IPS-18a (cell line): ENCODE results near the gene GPR142.
A peak's percentile ranks its signal among the peaks of the same experiment; 100 is the strongest.

ENCODE experiments used
- H3K27ac ChIP-seq: one replicate; pipeline ENCODE4 v1.5.1; 2013; ENCODE audit warnings: low read length
- H3K27me3 ChIP-seq: one replicate; pipeline ENCODE4 v1.6.1; 2013; ENCODE audit warnings: mild to moderate bottlenecking, low read length; ENCODE audit not compliant: control insufficient read depth, insufficient read depth
- H3K36me3 ChIP-seq: one replicate; pipeline ENCODE4 v1.6.1; 2013; ENCODE audit warnings: low read depth, low read length; ENCODE audit not compliant: control insufficient read depth
- H3K4me1 ChIP-seq: one replicate; pipeline ENCODE4 v1.6.1; 2013; ENCODE audit warnings: low read depth, low read length; ENCODE audit not compliant: control insufficient read depth
- H3K4me3 ChIP-seq: one replicate; pipeline ENCODE4 v1.5.1; 2013; ENCODE audit warnings: low read length
- H3K9ac ChIP-seq: one replicate; pipeline ENCODE4 v1.6.1; 2013; ENCODE audit warnings: mild to moderate bottlenecking, low read length, moderate library complexity
- H3K9me3 ChIP-seq: one replicate; pipeline ENCODE4 v1.6.1; 2013; ENCODE audit warnings: low read depth, low read length; ENCODE audit not compliant: control insufficient read depth

The GPR142 gene, protein sequence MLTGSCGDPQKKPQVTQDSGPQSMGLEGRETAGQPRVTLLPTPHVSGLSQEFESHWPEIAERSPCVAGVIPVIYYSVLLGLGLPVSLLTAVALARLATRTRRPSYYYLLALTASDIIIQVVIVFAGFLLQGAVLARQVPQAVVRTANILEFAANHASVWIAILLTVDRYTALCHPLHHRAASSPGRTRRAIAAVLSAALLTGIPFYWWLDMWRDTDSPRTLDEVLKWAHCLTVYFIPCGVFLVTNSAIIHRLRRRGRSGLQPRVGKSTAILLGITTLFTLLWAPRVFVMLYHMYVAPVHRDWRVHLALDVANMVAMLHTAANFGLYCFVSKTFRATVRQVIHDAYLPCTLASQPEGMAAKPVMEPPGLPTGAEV

GRCh38 chr17:74367206-74367605 is at the start of gene GPR142:
Gene GPR142 (plus strand): TSS chr17:74367506. CDS start chr17:74369541, 2,035 bp downstream.
- Histone ChIP-seq H3K4me3 (no peak within 1 kb of the TSS), H3K9ac (no peak within 1 kb of the TSS), H3K27me3 (no peaks in the 10 kb centered on the region), H3K36me3 (no peaks in the 10 kb centered on the region), H3K4me1 (peaks cover 15% of the 10 kb centered on the region), H3K9me3 (no peaks in the 10 kb centered on the region), H3K27ac (no peak within 1 kb of the TSS)

- H3K27ac ChIP-seq: no peak overlapping the region
- no peaks in the 10 kb centered on the region for H3K27me3 ChIP-seq
- no peaks in the 10 kb centered on the region for H3K4me1 ChIP-seq
- H3K9me3 ChIP-seq: no peaks in the 10 kb centered on the region
- H3K4me3 ChIP-seq: no peak overlapping the region
- H3K36me3 ChIP-seq: no peaks in the 10 kb centered on the region
- H3K9ac ChIP-seq: no peak overlapping the region
These were observed 48.9 kb upstream of the GPR142 start for GRCh38 chr17:74318391-74318790.

DNA sequence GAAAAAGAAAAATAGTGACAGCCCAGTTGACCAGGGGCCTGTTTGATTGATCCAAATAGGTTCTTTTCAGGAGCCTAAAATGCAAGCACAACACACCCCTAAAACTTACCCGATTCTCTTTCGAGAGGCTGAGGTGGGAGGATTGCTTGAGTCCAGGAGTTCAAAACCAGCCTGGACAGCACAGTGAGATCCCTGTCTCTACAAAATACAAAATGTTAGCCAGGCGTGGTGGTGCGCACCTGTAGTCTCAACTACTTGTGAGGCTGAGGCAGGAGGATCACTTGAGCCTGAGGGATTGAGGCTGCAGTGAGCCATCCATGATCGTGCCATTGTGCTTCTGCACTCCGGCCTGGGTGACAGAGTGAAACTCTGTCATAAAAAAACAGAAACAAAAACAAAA is 42.8 kb upstream of the GPR142 start:
- no peak overlapping the region for H3K9ac ChIP-seq

DNA sequence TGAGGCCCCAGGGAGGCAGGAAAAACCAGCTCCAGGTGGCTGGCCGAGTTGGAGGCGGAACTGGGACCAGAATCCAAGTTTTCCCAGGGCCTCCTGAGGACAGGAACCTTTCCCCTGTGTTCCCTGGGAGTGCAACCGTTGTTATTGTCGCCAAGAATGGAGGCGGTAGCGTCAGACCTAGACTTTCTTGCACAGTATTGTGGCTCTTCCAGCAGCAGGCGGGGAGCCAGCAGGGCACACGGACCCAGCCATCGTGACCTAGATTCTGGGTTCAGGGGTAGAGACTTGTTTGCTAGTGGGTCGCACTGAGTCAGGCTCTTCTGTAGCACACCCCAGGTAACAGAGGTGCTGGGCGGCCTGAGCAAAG is 41.9 kb upstream of the GPR142 start:
- no peak overlapping the region for H3K27ac ChIP-seq
- H3K9me3 ChIP-seq: no peaks in the 10 kb centered on the region
- peaks cover 34% of the 10 kb centered on the region for H3K27me3 ChIP-seq
- peak overlapping the region; percentile 51 for H3K4me3 ChIP-seq
- H3K36me3 ChIP-seq: no peaks in the 10 kb centered on the region
- H3K4me1 ChIP-seq: peaks cover 7% of the 10 kb centered on the region
- no peak overlapping the region for H3K9ac ChIP-seq

More for the DNA sequence above, 42.8 kb upstream of the GPR142 start:
- peaks cover 34% of the 10 kb centered on the region for H3K27me3 ChIP-seq
- H3K27ac ChIP-seq: no peak overlapping the region
- H3K36me3 ChIP-seq: no peaks in the 10 kb centered on the region
- peaks cover 7% of the 10 kb centered on the region for H3K4me1 ChIP-seq
- H3K9me3 ChIP-seq: no peaks in the 10 kb centered on the region
- H3K4me3 ChIP-seq: no peak overlapping the region

DNA sequence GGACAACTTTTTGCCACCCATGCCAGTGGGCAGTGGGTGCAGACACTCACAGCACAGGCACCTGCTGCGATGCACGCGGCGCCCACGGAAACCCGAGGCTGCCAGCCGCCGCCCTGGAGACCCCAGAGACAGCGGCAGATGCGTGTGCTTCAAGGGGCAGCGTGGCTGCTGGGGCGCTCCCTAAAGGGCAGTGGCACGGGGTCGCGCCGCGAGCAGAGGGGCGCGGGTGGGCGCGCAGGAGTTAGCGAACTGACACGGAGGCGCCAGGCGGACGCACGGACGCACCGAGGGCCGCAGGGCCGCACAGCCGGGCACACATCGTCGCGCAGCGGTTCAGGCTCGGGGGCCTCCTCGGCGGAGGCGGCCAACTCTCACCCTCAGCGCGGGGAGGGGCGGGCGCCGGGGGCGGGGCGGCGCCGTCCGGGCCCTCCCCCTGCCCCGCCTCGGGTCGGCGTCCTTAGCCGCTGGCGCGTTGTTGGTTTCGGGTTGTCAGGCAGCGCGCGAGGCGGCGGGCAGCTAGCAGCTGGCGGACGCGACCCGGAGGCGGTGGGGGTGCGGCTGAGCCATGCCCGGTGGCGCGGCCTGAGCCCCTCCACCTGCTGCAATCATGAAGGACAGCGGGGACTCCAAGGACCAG is 41.4 kb upstream of the GPR142 start, which contains the start of gene KIF19:
Gene KIF19 (plus strand): TSS at position 484 of the 637 bp plus-strand sequence. CDS start 124 bp downstream, at position 608.
- H3K27ac ChIP-seq: no peak within 1 kb of the TSS
- peaks cover 34% of the 10 kb centered on the region for H3K27me3 ChIP-seq
- H3K4me3 ChIP-seq: peak within 1 kb of the TSS; percentile 51
- peaks cover 7% of the 10 kb centered on the region for H3K4me1 ChIP-seq
- no peak within 1 kb of the TSS for H3K9ac ChIP-seq
- H3K36me3 ChIP-seq: no peaks in the 10 kb centered on the region
- H3K9me3 ChIP-seq: no peaks in the 10 kb centered on the region

- no peak overlapping the region for H3K9ac ChIP-seq
- peak overlapping the region; percentile 51 for H3K4me3 ChIP-seq
These were observed 40.8 kb upstream of the GPR142 start for GRCh38 chr17:74326506-74326905.

DNA sequence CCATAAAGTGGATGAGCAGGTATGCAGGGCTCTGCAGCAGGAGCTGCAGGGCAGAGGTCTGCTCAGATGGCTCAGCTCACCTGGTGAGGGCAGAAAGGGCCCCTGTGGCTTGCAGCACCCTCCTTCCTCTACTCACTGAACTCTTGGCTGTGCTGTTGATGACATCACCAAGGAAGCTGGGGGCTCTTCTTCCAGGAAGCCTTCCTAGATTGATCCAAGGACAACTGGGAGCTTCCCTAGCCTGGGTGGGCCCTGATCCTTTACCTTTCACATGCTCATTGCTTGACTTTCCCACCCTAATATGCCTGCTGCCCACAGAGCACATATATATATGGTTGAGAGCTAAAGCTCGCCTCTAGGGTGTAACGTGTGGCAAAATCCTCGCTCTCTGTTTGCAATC is 38.8 kb upstream of the GPR142 start:
- Histone ChIP-seq H3K9ac (no peak overlapping the region), H3K27ac (no peak overlapping the region), H3K36me3 (no peaks in the 10 kb centered on the region), H3K4me3 (no peak overlapping the region), H3K27me3 (peaks cover 34% of the 10 kb centered on the region), H3K4me1 (peaks cover 14% of the 10 kb centered on the region), H3K9me3 (no peaks in the 10 kb centered on the region)

More at GRCh38 chr17:74326506-74326905, 40.8 kb upstream of the GPR142 start:
- no peaks in the 10 kb centered on the region for H3K9me3 ChIP-seq
- peaks cover 7% of the 10 kb centered on the region for H3K4me1 ChIP-seq
- H3K27me3 ChIP-seq: peaks cover 34% of the 10 kb centered on the region
- no peaks in the 10 kb centered on the region for H3K36me3 ChIP-seq
- H3K27ac ChIP-seq: no peak overlapping the region

- H3K4me3 ChIP-seq: no peak overlapping the region
- H3K27me3 ChIP-seq: peaks cover 31% of the 10 kb centered on the region
- H3K9me3 ChIP-seq: no peaks in the 10 kb centered on the region
- H3K27ac ChIP-seq: no peak overlapping the region
- no peak overlapping the region for H3K9ac ChIP-seq
- no peaks in the 10 kb centered on the region for H3K36me3 ChIP-seq
- H3K4me1 ChIP-seq: peaks cover 14% of the 10 kb centered on the region
These were observed 37.9 kb upstream of the GPR142 start for GRCh38 chr17:74329378-74329777.

DNA sequence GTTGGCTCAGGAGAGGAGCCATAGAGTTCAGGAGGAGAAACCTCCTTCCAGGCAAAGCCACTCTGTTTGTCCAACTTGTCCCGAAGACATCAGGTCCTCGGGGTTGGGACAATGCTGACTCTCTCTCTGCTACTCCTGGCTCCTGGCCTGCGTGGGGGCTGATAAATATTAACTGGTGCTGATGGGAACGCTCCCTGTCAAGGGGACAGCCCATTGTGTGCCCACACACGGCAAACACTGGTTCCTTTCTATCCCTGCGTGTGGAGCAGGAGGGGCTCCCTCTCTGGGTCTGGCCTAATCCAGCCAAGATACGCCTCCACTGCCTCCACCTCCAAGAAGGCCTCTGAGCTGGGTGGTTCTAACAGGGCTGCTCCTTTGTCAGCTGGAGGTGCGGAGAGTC is 36.9 kb upstream of the GPR142 start:
- H3K27me3 ChIP-seq: peaks cover 21% of the 10 kb centered on the region
- H3K4me1 ChIP-seq: peaks cover 14% of the 10 kb centered on the region
- no peak overlapping the region for H3K4me3 ChIP-seq
- no peak overlapping the region for H3K9ac ChIP-seq
- H3K36me3 ChIP-seq: no peaks in the 10 kb centered on the region
- no peak overlapping the region for H3K27ac ChIP-seq
- no peaks in the 10 kb centered on the region for H3K9me3 ChIP-seq

- Histone ChIP-seq H3K27ac (no peak overlapping the region), H3K4me3 (no peak overlapping the region)
These were observed 35.2 kb upstream of the GPR142 start for GRCh38 chr17:74332017-74332650.

GRCh38 chr17:74332763-74333283 is 34.5 kb upstream of the GPR142 start:
- H3K36me3 ChIP-seq: no peaks in the 10 kb centered on the region
- no peaks in the 10 kb centered on the region for H3K9me3 ChIP-seq
- H3K27me3 ChIP-seq: no peaks in the 10 kb centered on the region
- H3K9ac ChIP-seq: no peak overlapping the region
- no peak overlapping the region for H3K4me3 ChIP-seq
- peaks cover 7% of the 10 kb centered on the region for H3K4me1 ChIP-seq
- no peak overlapping the region for H3K27ac ChIP-seq

More at GRCh38 chr17:74332017-74332650, 35.2 kb upstream of the GPR142 start:
- peaks cover 4% of the 10 kb centered on the region for H3K27me3 ChIP-seq
- no peak overlapping the region for H3K9ac ChIP-seq
- no peaks in the 10 kb centered on the region for H3K9me3 ChIP-seq
- no peaks in the 10 kb centered on the region for H3K36me3 ChIP-seq
- H3K4me1 ChIP-seq: peaks cover 7% of the 10 kb centered on the region
